Activated CD4-positive, CD25-positive, alpha-beta regulatory T cell treated with anti-CD3 and anti-CD28 coated beads, Interleukin-2, amount 50 U/mL, for 72 hours (primary cell): ENCODE results near the gene HDDC3.
A peak's percentile ranks its signal among the peaks of the same experiment; 100 is the strongest.

Experiments used
- DNase-seq: peaks from one replicate; pipeline ENCODE4 v3.0.0; 2021

HDDC3 gene

GRCh38 chr15:90931828-90932659 is at the start of gene HDDC3:
TSS of gene HDDC3 (minus strand) at chr15:90932549. CDS start at chr15:90932540, 9 bp downstream.
- DNase-seq: peak; percentile 96

- DNase-seq: no peak
Measured at GRCh38 chr15:90982135-90982534, 49.8 kb upstream of the HDDC3 start.

DNA sequence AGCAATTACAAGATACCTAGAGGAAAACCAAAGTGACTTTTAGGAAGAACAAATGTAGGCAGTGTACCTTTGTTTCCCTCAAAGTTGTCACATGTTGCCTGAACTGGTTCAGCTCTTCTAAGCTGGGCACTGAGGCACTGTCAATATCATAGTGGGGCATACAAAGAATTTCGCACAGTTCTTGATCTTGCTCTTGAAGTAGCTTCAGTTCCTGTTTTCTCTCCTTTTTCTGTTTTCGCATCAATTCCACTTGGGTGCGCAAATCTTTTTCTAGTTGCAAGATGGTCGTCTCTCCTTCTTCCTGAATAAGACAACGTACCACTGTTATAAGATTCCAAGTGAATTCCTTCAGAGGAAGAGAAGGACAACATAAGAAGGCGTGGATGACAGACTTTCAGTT is 49.3 kb upstream of the HDDC3 start:
- DNase-seq: no peak

GRCh38 chr15:90979582-90979981 is 47.2 kb upstream of the HDDC3 start:
- DNase-seq: no peak

GRCh38 chr15:90974216-90974615 is 41.9 kb upstream of the HDDC3 start:
- no peak for DNase-seq

DNA sequence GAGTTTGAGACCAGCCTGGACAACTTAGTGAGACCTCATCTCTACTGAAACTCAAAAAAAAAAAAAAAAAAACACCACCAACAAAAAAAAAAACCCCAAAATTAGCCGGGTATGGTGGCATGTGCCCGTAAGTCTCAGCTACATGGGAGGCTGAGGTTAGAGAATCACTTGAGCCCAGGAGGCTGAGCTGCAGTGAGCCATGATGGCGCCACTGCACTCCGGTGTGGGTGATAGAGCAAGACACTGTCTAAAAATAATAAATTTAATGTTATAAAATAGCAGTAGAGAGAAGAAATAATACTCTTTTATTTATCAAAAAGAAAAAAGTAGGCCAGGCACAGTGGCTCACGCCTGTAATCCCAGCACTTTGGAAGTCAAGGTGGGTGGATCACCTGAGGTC is 39.8 kb upstream of the HDDC3 start:
- no peak for DNase-seq

DNA sequence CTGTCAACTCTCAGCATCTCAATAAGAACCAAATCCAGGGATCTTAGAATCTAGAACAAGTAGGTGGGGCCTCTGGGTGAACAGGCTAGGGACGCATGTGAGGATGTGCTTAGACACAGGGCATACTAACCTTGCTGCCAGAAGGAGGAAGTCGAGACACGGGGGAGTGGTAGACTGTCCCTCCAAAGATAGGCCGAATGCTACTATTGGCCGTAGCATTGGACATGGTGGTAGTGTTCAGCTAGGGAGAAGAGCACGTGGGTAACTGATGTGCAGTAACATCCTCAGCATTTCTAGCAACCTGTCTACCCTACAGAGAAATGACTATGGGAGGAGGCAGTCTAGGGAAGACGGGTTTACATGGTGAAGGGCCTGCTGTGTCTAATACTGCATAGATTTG is 37.9 kb upstream of the HDDC3 start:
- no peak for DNase-seq

GRCh38 chr15:90968434-90968833 is 36.1 kb upstream of the HDDC3 start:
- no peak for DNase-seq

DNA sequence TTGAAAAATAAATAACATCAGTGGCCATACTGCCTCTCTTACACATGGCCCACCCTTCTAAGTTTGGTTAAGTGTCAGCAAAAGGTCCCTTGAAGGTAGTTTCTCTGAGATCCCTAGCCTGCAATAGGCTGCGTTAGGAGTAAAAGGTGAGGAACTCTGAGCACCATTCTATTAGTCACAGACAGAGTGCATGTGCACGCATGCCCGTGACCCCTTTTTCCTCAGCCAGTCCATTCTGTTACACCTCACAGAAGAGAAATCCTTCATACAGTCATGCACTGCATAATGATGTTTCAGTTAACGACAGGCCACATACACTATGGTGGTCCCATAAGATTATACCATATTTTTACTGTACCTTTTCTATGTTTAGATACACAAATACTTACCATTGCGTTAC is 34.9 kb upstream of the HDDC3 start:
- DNase-seq: no peak

GRCh38 chr15:90966262-90966661 is 33.9 kb upstream of the HDDC3 start:
- DNase-seq: no peak

DNA sequence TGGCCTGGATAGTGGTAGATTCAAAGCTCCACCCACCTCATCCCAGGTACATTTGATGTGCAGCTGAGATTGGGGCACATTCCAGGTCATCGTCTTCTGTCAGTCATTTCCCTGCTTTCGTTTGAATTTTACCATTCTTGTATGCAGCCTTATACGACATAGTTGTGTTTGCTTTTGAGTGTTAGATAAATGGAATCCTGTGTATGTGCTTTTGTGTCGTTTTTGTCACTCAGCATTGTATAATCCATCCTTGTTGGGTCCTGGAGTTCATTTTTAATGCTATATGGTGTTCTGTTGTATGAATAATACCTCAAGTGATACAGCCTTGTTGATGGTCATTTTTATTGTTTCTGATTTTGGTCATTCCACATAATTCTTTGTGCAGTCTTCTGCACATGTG is 29.7 kb upstream of the HDDC3 start:
- DNase-seq: no peak

DNA sequence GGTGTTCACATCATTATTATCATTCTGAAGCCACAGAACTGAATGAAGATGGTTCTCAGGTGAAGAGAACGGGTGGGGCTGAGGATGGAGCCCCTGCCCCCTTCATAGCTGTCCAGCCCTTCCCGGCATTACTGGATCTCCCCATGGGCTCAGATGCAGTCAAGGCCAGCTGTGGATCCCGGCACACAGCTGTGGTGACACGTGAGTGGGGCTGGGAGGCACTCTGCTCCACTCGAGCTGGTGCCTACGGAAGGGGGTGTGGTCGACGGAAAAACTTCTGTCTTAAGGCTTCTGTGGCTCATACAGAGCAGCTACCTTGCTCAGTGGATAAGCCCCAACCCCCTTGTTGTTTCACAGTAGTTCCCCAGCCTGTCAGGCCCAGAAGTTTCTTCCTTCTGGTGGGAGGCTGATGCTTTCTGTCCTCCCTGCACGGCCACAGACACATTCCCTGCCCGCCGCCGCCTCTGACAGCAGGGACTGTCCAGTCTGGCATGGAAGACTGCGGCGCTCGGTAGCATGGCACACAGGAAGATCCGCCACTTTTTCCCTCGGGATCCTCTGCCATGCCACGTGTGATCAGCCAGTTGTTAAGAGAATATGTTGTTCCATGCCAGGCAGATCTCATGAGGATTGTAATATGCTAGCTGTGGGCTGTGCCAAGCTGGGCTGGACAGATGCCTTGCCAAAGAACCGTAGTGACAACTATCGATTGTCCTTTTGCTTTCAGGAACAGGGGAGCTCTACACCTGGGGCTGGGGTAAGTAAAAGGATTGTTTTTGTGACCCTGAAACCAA is 28.1 kb upstream of the HDDC3 start:
- no peak for DNase-seq

DNA sequence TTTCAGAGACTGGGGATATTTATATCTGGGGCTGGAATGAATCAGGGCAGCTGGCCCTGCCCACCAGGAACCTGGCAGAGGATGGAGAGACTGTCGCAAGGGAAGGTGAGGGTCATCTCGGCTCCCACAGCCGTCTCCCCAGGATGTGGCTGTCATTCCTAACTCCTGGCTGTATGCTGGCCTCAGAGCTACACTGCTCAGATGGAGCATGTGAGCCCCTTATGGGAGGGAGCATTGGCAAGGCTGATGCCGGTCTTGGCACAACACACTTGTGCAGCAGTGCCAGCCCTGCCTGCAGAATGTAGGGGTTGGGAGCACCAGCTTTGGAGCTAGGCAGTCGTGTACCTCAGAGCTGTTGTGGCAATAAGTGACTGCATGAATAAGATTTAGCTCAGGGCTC is 27.5 kb upstream of the HDDC3 start:
- DNase-seq: no peak

DNA sequence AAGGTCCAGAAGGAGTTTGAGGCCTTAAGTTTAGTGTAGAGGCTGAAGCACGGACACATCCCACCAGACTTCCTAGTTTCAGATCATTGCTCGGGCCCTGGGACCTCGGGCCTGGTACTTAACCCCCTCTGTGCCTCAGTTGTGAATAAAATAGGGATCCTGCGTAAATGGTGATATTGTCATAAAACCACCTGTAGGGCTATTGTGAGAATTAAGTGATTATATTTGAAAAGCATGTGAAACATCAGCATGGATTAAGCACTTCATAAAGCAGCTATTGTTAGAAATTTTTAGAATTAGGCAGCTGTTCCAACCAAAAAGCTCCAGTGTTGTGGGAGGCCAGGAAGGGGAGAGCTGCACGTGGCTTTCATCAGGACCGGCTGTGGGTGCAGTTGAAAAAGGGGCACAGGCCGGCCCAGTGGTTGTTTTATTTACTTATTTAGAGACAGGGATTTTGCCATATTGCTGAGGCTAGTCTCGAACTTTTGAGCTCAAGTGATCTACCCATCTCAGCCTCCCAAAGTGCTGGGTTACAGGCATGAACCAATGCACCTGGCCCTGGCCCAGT is 26.8 kb upstream of the HDDC3 start:
- DNase-seq: no peak

DNA sequence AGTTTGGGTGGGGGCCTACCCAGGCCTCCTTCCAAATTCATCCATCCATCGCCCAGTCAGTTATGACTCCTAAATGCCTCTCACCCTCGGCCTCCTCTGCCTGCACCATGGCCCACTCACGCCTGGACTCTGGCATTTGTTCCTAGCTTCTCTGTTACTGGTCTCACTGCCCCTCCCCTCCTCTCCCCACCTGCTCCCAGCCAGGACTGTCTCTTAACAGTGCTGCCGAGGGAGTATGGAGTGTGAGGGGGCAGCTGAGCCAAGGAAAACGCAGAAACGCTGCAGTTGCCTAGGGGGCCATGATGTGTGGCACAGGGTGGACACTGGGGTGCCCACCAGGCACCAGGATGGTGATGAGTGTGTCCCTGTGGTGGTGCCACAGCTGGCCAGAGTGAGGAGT is 25.4 kb upstream of the HDDC3 start:
- no peak for DNase-seq

DNA sequence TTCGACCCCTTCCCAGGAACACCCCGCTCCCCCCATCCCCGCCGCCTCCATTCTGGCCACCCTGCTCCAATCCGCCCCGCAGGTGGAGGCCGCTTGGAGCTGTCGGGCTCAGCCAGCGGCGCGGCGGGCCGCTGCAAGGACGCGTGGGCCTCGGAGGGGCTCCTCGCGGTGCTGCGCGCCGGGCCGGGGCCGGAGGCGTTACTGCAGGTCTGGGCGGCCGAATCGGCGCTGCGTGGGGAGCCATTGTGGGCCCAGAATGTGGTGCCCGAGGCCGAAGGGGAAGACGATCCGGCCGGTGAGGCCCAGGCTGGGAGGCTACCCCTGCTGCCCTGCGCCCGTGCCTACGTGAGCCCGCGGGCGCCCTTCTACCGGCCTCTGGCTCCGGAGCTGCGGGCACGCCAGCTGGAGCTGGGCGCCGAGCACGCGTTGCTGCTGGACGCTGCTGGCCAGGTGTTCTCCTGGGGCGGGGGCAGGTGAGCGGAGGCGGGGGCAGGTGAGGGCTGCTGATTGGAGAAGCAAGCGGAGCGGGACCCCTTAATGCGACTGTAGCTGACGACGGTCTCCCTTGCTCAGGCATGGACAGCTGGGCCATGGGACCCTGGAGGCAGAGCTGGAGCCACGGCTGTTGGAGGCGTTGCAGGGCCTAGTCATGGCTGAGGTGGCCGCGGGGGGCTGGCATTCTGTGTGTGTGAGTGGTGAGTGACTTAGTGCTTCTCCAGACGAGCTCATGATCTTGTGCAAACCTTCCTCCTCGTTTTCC is 24.9 kb upstream of the HDDC3 start:
- no peak for DNase-seq

GRCh38 chr15:90956274-90957030 is 24.1 kb upstream of the HDDC3 start:
- peak; percentile 58 for DNase-seq

GRCh38 chr15:90955624-90956273 is 23.4 kb upstream of the HDDC3 start:
- DNase-seq: no peak

DNA sequence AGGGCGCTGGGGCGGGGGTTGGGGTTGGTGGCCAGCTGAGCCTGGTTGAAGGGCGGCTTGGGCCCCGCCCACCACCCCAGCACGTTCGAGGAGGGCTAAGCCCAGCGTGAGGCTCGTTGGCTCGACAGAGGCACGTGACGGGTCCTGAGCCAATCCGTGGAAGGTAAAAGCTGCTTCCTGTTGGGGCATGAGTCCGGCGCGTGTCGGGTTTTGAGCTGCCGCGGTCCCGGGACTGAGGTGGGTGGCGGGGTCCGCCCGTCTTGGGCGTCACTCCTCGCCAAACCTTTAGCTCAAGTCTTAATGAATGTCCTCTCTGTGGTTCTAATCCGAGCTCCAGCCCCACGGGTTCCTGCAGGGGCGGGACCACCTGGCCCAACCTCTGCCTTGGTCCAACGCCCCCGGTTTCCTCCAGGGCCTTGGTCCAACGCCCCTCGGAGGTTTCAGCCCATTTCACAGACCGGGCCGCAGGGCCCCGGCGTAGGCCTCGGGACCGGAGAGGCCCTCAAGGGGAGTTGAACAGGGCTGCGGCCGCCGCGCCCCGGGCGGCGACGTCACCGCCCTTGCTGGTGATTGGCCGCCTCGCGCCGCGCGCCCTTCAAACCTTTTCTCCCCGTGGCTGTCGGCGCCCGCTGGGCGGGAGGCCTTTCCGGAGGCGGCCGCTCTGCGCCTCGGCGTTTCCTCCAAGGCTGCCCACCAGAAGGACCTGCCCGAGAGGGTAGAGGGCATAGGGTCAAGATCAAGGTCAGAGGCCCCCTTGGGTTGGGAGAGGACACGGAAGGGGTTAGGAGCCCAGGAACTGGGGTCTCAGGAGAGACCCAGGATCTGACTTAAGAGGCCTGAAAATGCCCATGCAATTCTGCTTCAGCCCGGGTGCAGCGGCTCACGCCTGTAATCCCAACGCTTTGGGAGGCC is 22.6 kb upstream of the HDDC3 start, which contains the start of gene RCCD1:
Gene RCCD1 (plus strand): TSS at position 173 of the 912 bp plus-strand sequence. CDS start 1,851 bp downstream, outside the sequence.
- DNase-seq: peak; percentile 88

DNA sequence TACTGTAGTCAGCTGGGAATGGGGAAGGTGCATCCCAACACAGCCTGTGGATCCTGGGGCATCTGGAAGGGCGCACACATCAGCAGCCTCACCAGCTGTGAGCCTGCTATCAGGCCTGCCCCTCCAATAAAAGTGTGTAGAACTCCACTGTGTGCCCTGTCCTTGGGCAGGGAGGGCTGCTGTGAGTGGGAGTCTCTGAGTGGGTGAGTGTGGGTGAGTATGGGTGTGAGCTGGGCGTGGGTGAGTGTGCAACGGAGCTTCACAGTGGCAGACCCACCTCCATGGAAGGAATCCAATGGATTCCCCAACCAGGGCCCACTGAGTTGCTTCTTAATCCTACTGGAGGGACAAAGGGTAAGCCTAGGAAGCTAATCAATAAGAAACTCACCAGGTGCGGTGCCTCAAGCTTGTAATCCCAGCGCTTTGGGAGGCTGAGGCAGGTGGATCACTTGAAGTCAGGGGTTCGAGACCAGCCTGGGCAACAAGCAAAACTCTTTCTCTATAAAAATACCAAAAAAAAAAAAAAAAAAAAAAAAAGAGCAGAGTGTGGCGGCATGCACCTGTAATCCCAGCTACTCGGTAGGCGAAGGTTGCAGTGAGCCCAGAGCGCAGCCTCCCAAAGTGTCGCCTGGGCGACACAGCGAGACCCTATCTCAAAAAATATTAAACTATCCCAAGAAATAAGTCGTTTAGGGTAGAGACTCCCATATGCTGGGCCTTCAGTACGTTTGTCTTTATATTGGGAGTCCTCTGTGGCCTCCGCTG is 21.8 kb upstream of the HDDC3 start:
- no peak for DNase-seq
